ENCODE measurements around the gene KIF19. TPM values are rescaled to one million over a fixed set of nuclear protein-coding genes. Genes with fewer than 3 reads are reported as not detected.

Gene KIF19
- total and polyA plus RNA-seq, 4 donors: 0.42 to 2.1 (median 0.83) TPM

DNA sequence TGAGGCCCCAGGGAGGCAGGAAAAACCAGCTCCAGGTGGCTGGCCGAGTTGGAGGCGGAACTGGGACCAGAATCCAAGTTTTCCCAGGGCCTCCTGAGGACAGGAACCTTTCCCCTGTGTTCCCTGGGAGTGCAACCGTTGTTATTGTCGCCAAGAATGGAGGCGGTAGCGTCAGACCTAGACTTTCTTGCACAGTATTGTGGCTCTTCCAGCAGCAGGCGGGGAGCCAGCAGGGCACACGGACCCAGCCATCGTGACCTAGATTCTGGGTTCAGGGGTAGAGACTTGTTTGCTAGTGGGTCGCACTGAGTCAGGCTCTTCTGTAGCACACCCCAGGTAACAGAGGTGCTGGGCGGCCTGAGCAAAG lies 667 bp upstream of the KIF19 start:
- Histone ChIP-seq H3K36me3 (ENCODE audit: control insufficient read depth in 4 of 4, insufficient read depth in 3 of 4, low read depth in 1 of 4, low read length in 3 of 4) (no peaks in the 10 kb centered on the region), H3K4me3 (ENCODE audit: low read depth in 1 of 3, low read length in 3 of 3) (no peak overlapping the region), H3K4me1 (ENCODE audit: control insufficient read depth in 4 of 4, insufficient read depth in 4 of 4, low read length in 3 of 4) (peaks cover 0 to 15% (median 8%) of the 10 kb centered on the region in 4 donors), H3K27me3 (ENCODE audit: control insufficient read depth in 4 of 4, insufficient read depth in 4 of 4, low read length in 3 of 4) (peaks cover 0 to 8% (median 6%) of the 10 kb centered on the region in 4 donors), H3K9ac (ENCODE audit: low read depth in 1 of 2, low read length in 2 of 2) (no peak overlapping the region), H3K27ac (ENCODE audit: low read depth in 1 of 2, low read length in 2 of 2) (peak overlapping the region; percentile 34 to 46), H3K9me3 (ENCODE audit: control insufficient read depth in 4 of 4, low read length in 3 of 4) (no peaks in the 10 kb centered on the region)
- DNase-seq (ENCODE audit: low spot score): no peak
- TF ChIP-seq HNF4G (IDR thresholded peaks at IDR 0.05) (no peak), NR2F2 (IDR thresholded peaks at IDR 0.05) (no peak), TAF1 (conservative IDR thresholded peaks at IDR 0.05) (no peak), FOXA2 (IDR thresholded peaks at IDR 0.05) (no peak), MAX (IDR thresholded peaks at IDR 0.05) (no peak), REST (IDR thresholded peaks at IDR 0.05) (no peak), RAD21 (IDR thresholded peaks at IDR 0.05) (no peak), JUND (IDR thresholded peaks at IDR 0.05) (no peak), FOXA1 (IDR thresholded peaks at IDR 0.05) (no peak), GABPA (IDR thresholded peaks at IDR 0.05 in 1 of 2, conservative IDR thresholded peaks at IDR 0.05 in 1 of 2) (no peak), ZBTB33 (IDR thresholded peaks at IDR 0.05) (no peak), RXRA (IDR thresholded peaks at IDR 0.05) (no peak)
- TF ChIP-seq, protein P1, sequence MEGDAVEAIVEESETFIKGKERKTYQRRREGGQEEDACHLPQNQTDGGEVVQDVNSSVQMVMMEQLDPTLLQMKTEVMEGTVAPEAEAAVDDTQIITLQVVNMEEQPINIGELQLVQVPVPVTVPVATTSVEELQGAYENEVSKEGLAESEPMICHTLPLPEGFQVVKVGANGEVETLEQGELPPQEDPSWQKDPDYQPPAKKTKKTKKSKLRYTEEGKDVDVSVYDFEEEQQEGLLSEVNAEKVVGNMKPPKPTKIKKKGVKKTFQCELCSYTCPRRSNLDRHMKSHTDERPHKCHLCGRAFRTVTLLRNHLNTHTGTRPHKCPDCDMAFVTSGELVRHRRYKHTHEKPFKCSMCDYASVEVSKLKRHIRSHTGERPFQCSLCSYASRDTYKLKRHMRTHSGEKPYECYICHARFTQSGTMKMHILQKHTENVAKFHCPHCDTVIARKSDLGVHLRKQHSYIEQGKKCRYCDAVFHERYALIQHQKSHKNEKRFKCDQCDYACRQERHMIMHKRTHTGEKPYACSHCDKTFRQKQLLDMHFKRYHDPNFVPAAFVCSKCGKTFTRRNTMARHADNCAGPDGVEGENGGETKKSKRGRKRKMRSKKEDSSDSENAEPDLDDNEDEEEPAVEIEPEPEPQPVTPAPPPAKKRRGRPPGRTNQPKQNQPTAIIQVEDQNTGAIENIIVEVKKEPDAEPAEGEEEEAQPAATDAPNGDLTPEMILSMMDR (IDR thresholded peaks at IDR 0.05; ENCODE audit: low read depth, low read length, missing input control): no peak
- WGBS: 23% methylated on average over 11 of the region's 11 CpGs

- H3K27me3 ChIP-seq (ENCODE audit: control insufficient read depth in 4 of 4, insufficient read depth in 4 of 4, low read length in 3 of 4): peaks cover 0 to 8% (median 6%) of the 10 kb centered on the region in 4 donors
- TF ChIP-seq NR2F2 (IDR thresholded peaks at IDR 0.05): peak; percentile 92
- no peak for TF ChIP-seq MAX (IDR thresholded peaks at IDR 0.05)
- peak overlapping the region in 1 of 2 donors; percentile 42 for H3K27ac ChIP-seq (ENCODE audit: low read depth in 1 of 2, low read length in 2 of 2)
- peaks cover 0 to 15% (median 8%) of the 10 kb centered on the region in 4 donors for H3K4me1 ChIP-seq (ENCODE audit: control insufficient read depth in 4 of 4, insufficient read depth in 4 of 4, low read length in 3 of 4)
- H3K4me3 ChIP-seq (ENCODE audit: low read depth in 1 of 3, low read length in 3 of 3): peak overlapping the region in 1 of 3 donors; percentile 38
- H3K36me3 ChIP-seq (ENCODE audit: control insufficient read depth in 4 of 4, insufficient read depth in 3 of 4, low read depth in 1 of 4, low read length in 3 of 4): no peaks in the 10 kb centered on the region
- H3K9ac ChIP-seq (ENCODE audit: low read depth in 1 of 2, low read length in 2 of 2): no peak overlapping the region
- no peaks in the 10 kb centered on the region for H3K9me3 ChIP-seq (ENCODE audit: control insufficient read depth in 4 of 4, low read length in 3 of 4)
- DNase-seq (ENCODE audit: low spot score): no peak
- 33% methylated on average over 10 of the region's 10 CpGs for WGBS
Observed at GRCh38 chr17:74326506-74326905, 480 bp downstream of the KIF19 start.

Measured in liver (tissue), 9 donors.